Esophagus squamous epithelium (tissue), 4 donors: ENCODE measurements around the gene B2M.

Experiments used
- POLR2A ChIP-seq, 4 donors: fragments of 450-650 bp; IDR thresholded peaks; one replicate each; pipeline ENCODE4 v1.6.1; 2017; ENCODE audit warnings: antibody characterized with exemption in 4 of 4, mild to moderate bottlenecking in 4 of 4, moderate library complexity in 3 of 4
- TF ChIP-seq, protein P1 (sequence below), 6 experiments: fragments of 450-650 bp in 4 of 6; fragments of 200-600 bp in 2 of 6; sonication (generic) in 2 of 6; IDR thresholded peaks; one replicate each; pipeline ENCODE4 v1.5.1; 2016 to 2019; ENCODE audit warnings: antibody characterized with exemption in 6 of 6, mild to moderate bottlenecking in 4 of 6, moderate library complexity in 4 of 6

- TF ChIP-seq, protein P1, sequence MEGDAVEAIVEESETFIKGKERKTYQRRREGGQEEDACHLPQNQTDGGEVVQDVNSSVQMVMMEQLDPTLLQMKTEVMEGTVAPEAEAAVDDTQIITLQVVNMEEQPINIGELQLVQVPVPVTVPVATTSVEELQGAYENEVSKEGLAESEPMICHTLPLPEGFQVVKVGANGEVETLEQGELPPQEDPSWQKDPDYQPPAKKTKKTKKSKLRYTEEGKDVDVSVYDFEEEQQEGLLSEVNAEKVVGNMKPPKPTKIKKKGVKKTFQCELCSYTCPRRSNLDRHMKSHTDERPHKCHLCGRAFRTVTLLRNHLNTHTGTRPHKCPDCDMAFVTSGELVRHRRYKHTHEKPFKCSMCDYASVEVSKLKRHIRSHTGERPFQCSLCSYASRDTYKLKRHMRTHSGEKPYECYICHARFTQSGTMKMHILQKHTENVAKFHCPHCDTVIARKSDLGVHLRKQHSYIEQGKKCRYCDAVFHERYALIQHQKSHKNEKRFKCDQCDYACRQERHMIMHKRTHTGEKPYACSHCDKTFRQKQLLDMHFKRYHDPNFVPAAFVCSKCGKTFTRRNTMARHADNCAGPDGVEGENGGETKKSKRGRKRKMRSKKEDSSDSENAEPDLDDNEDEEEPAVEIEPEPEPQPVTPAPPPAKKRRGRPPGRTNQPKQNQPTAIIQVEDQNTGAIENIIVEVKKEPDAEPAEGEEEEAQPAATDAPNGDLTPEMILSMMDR (IDR thresholded peaks at IDR 0.05) = no peak
- TF ChIP-seq POLR2A (IDR thresholded peaks at IDR 0.05) = no peak
Observed at GRCh38 chr15:44666210-44667038, 44.9 kb upstream of the B2M start.
